Measurements from ENCODE around the gene TMIGD2. TPM values are rescaled to one million over a fixed set of nuclear protein-coding genes. Genes with fewer than 3 reads are reported as not detected.
"Not testable (repeated sequence)": the region's sequence is repeated elsewhere in the genome, so short reads cannot be mapped to it uniquely, and the experiment has no call there.

Gene TMIGD2
- total and polyA plus RNA-seq, 5 donors from 2014 or later, result 4.8 to 17.1 (median 5.4) TPM

- H3K27me3 Mint-ChIP-seq, result peaks cover 35% of the 10 kb centered on the region
These were observed 24.2 kb downstream of the TMIGD2 start for GRCh38 chr19:4278010-4278409.

GRCh38 chr19:4277191-4277696 is 24.9 kb downstream of the TMIGD2 start:
- peaks cover 1% of the 10 kb centered on the region for H3K27me3 ChIP-seq (ENCODE audit: control insufficient read depth, insufficient read depth, low read length)
- Mint-ChIP-seq H3K4me1 (peaks cover 0 to 9% (median 0%) of the 10 kb centered on the region in 4 donors), H3K4me3 (peak overlapping the region in 1 of 4 donors; percentile 47), H3K27ac (peak overlapping the region in 1 of 3 donors; percentile 43), H3K36me3 (no peaks in the 10 kb centered on the region), H3K9me3 (peaks cover 0 to 2% (median 0%) of the 10 kb centered on the region in 7 donors), H3K27me3 (peaks cover 35% of the 10 kb centered on the region)
- peaks cover 14% of the 10 kb centered on the region for H3K4me1 ChIP-seq (ENCODE audit: control insufficient read depth, insufficient read depth, low read length, poor library complexity, severe bottlenecking)
- H3K36me3 ChIP-seq (ENCODE audit: control insufficient read depth, insufficient read depth, low read length), result no peaks in the 10 kb centered on the region
- no peak overlapping the region for H3K27ac ChIP-seq (ENCODE audit: insufficient read depth, low read length, poor library complexity, severe bottlenecking)
- no peak overlapping the region for H3K4me3 ChIP-seq (ENCODE audit: low read depth, low read length)
- H3K9me3 ChIP-seq (ENCODE audit: control insufficient read depth in 2 of 2, low read length in 2 of 2), result no peaks in the 10 kb centered on the region
- DNase-seq, result no peak
- no peak for ATAC-seq (ENCODE audit: low read depth in 2 of 2)

More at GRCh38 chr19:4278010-4278409, 24.2 kb downstream of the TMIGD2 start:
- peaks cover 14% of the 10 kb centered on the region for H3K4me1 ChIP-seq (ENCODE audit: control insufficient read depth, insufficient read depth, low read length, poor library complexity, severe bottlenecking)
- H3K4me3 ChIP-seq (ENCODE audit: low read depth, low read length), result no peak overlapping the region
- H3K9me3 ChIP-seq (ENCODE audit: control insufficient read depth in 2 of 2, low read length in 2 of 2), result no peaks in the 10 kb centered on the region
- H3K27me3 ChIP-seq (ENCODE audit: control insufficient read depth, insufficient read depth, low read length), result peaks cover 1% of the 10 kb centered on the region
- ATAC-seq (ENCODE audit: low read depth in 2 of 2) (no peak), DNase-seq (no peak)
- Mint-ChIP-seq H3K4me1 (peaks cover 0 to 9% (median 0%) of the 10 kb centered on the region in 4 donors), H3K9me3 (peaks cover 0 to 2% (median 0%) of the 10 kb centered on the region in 7 donors), H3K4me3 (no peak overlapping the region), H3K36me3 (no peaks in the 10 kb centered on the region), H3K27ac (no peak overlapping the region)
- no peak overlapping the region for H3K27ac ChIP-seq (ENCODE audit: insufficient read depth, low read length, poor library complexity, severe bottlenecking)
- no peaks in the 10 kb centered on the region for H3K36me3 ChIP-seq (ENCODE audit: control insufficient read depth, insufficient read depth, low read length)

GRCh38 chr19:4274321-4274686 is 27.9 kb downstream of the TMIGD2 start:
- not testable (repeated sequence) for H3K4me1 Mint-ChIP-seq; H3K27me3 ChIP-seq (ENCODE audit: control insufficient read depth, insufficient read depth, low read length); H3K27ac Mint-ChIP-seq; DNase-seq; H3K9me3 Mint-ChIP-seq; H3K27ac ChIP-seq (ENCODE audit: insufficient read depth, low read length, poor library complexity, severe bottlenecking); H3K4me1 ChIP-seq (ENCODE audit: control insufficient read depth, insufficient read depth, low read length, poor library complexity, severe bottlenecking); H3K9me3 ChIP-seq (ENCODE audit: control insufficient read depth in 2 of 2, low read length in 2 of 2); H3K4me3 ChIP-seq (ENCODE audit: low read depth, low read length); H3K4me3 Mint-ChIP-seq; ATAC-seq (ENCODE audit: low read depth in 2 of 2); H3K36me3 Mint-ChIP-seq
- H3K27me3 Mint-ChIP-seq, result peaks cover 11% of the 10 kb centered on the region
- H3K36me3 ChIP-seq (ENCODE audit: control insufficient read depth, insufficient read depth, low read length), result peaks cover 11% of the 10 kb centered on the region

- H3K36me3 Mint-ChIP-seq, result peaks cover 4% of the 10 kb centered on the region
- Histone ChIP-seq H3K27ac (ENCODE audit: insufficient read depth, low read length, poor library complexity, severe bottlenecking) (no peak overlapping the region), H3K27me3 (ENCODE audit: control insufficient read depth, insufficient read depth, low read length) (no peaks in the 10 kb centered on the region), H3K9me3 (ENCODE audit: control insufficient read depth in 2 of 2, low read length in 2 of 2) (no peaks in the 10 kb centered on the region), H3K4me3 (ENCODE audit: low read depth, low read length) (no peak overlapping the region), H3K4me1 (ENCODE audit: control insufficient read depth, insufficient read depth, low read length, poor library complexity, severe bottlenecking) (no peaks in the 10 kb centered on the region), H3K36me3 (ENCODE audit: control insufficient read depth, insufficient read depth, low read length) (peaks cover 25% of the 10 kb centered on the region)
- no peak overlapping the region for H3K27ac Mint-ChIP-seq
- ATAC-seq (ENCODE audit: low read depth in 2 of 2) (no peak), DNase-seq (no peak)
- H3K27me3 Mint-ChIP-seq, result peaks cover 6% of the 10 kb centered on the region
- peaks cover 0 to 2% (median 0%) of the 10 kb centered on the region in 7 donors for H3K9me3 Mint-ChIP-seq
- H3K4me3 Mint-ChIP-seq, result no peak overlapping the region
- H3K4me1 Mint-ChIP-seq, result peaks cover 0 to 2% (median 0%) of the 10 kb centered on the region in 4 donors
These were observed 29.3 kb downstream of the TMIGD2 start for GRCh38 chr19:4272894-4273293.

- no peaks in the 10 kb centered on the region for H3K9me3 Mint-ChIP-seq
- peaks cover 50% of the 10 kb centered on the region for H3K36me3 ChIP-seq (ENCODE audit: control insufficient read depth, insufficient read depth, low read length)
- ATAC-seq (ENCODE audit: low read depth in 2 of 2), result no peak
These were observed 33.3 kb downstream of the TMIGD2 start for GRCh38 chr19:4268816-4269430.

GRCh38 chr19:4267901-4268815 is 34.0 kb downstream of the TMIGD2 start:
- Mint-ChIP-seq H3K4me1 (peaks cover 0 to 16% (median 0%) of the 10 kb centered on the region in 4 donors), H3K27ac (no peak overlapping the region), H3K36me3 (peaks cover 17% of the 10 kb centered on the region), H3K9me3 (no peaks in the 10 kb centered on the region), H3K4me3 (no peak overlapping the region), H3K27me3 (no peaks in the 10 kb centered on the region)
- no peaks in the 10 kb centered on the region for H3K9me3 ChIP-seq (ENCODE audit: control insufficient read depth in 2 of 2, low read length in 2 of 2)
- H3K4me1 ChIP-seq (ENCODE audit: control insufficient read depth, insufficient read depth, low read length, poor library complexity, severe bottlenecking), result no peaks in the 10 kb centered on the region
- DNase-seq (no peak), ATAC-seq (ENCODE audit: low read depth in 2 of 2) (no peak)
- H3K4me3 ChIP-seq (ENCODE audit: low read depth, low read length), result no peak overlapping the region
- H3K27ac ChIP-seq (ENCODE audit: insufficient read depth, low read length, poor library complexity, severe bottlenecking), result no peak overlapping the region
- H3K27me3 ChIP-seq (ENCODE audit: control insufficient read depth, insufficient read depth, low read length), result no peaks in the 10 kb centered on the region
- H3K36me3 ChIP-seq (ENCODE audit: control insufficient read depth, insufficient read depth, low read length), result peaks cover 52% of the 10 kb centered on the region

More at GRCh38 chr19:4268816-4269430, 33.3 kb downstream of the TMIGD2 start:
- Mint-ChIP-seq H3K27ac (peak overlapping the region in 1 of 3 donors; percentile 9), H3K36me3 (peaks cover 17% of the 10 kb centered on the region), H3K27me3 (no peaks in the 10 kb centered on the region), H3K4me3 (no peak overlapping the region), H3K4me1 (peaks cover 0 to 16% (median 0%) of the 10 kb centered on the region in 4 donors)
- Histone ChIP-seq H3K4me3 (ENCODE audit: low read depth, low read length) (no peak overlapping the region), H3K9me3 (ENCODE audit: control insufficient read depth in 2 of 2, low read length in 2 of 2) (no peaks in the 10 kb centered on the region), H3K4me1 (ENCODE audit: control insufficient read depth, insufficient read depth, low read length, poor library complexity, severe bottlenecking) (no peaks in the 10 kb centered on the region), H3K27ac (ENCODE audit: insufficient read depth, low read length, poor library complexity, severe bottlenecking) (no peak overlapping the region), H3K27me3 (ENCODE audit: control insufficient read depth, insufficient read depth, low read length) (no peaks in the 10 kb centered on the region)
- no peak for DNase-seq

GRCh38 chr19:4267101-4267900 is 34.9 kb downstream of the TMIGD2 start:
- H3K27me3 ChIP-seq (ENCODE audit: control insufficient read depth, insufficient read depth, low read length), result no peaks in the 10 kb centered on the region
- H3K27ac ChIP-seq (ENCODE audit: insufficient read depth, low read length, poor library complexity, severe bottlenecking), result no peak overlapping the region
- Mint-ChIP-seq H3K4me3 (no peak overlapping the region), H3K9me3 (no peaks in the 10 kb centered on the region), H3K4me1 (peaks cover 0 to 16% (median 0%) of the 10 kb centered on the region in 4 donors), H3K27ac (peak overlapping the region in 2 of 3 donors; percentile 76 to 94), H3K36me3 (peaks cover 17% of the 10 kb centered on the region), H3K27me3 (no peaks in the 10 kb centered on the region)
- peak; percentile 52 to 64 for ATAC-seq (ENCODE audit: low read depth in 2 of 2)
- no peak overlapping the region for H3K4me3 ChIP-seq (ENCODE audit: low read depth, low read length)
- H3K36me3 ChIP-seq (ENCODE audit: control insufficient read depth, insufficient read depth, low read length), result peaks cover 61% of the 10 kb centered on the region
- no peaks in the 10 kb centered on the region for H3K9me3 ChIP-seq (ENCODE audit: control insufficient read depth in 2 of 2, low read length in 2 of 2)
- DNase-seq, result peak; percentile 43 to 79 (median 55)
- no peaks in the 10 kb centered on the region for H3K4me1 ChIP-seq (ENCODE audit: control insufficient read depth, insufficient read depth, low read length, poor library complexity, severe bottlenecking)

Data from CD4-positive, CD25-positive, alpha-beta regulatory T cell (primary cell).